ENCODE measurements around the gene GPR3.

The GPR3 gene

GRCh38 chr1:27392096-27392777 lies at the start of gene GPR3:
Gene GPR3, plus strand, starts transcription at chr1:27392622. Its CDS starts 1,177 bp downstream, at chr1:27393799.
- peak; percentile 97 for DNase-seq

- DNase-seq = peak; percentile 89
These were observed 49.4 kb upstream of the GPR3 start for GRCh38 chr1:27342778-27343638.

- no peak for DNase-seq
These were observed 48.8 kb upstream of the GPR3 start for GRCh38 chr1:27343639-27344025.

- no peak for DNase-seq
These were observed 47.1 kb upstream of the GPR3 start for GRCh38 chr1:27345272-27345671.

GRCh38 chr1:27346357-27346756 lies 46.1 kb upstream of the GPR3 start:
- DNase-seq = no peak

GRCh38 chr1:27346991-27347624 lies 45.3 kb upstream of the GPR3 start:
- DNase-seq = no peak

- peak; percentile 95 for DNase-seq
These were observed 43.3 kb upstream of the GPR3 start for GRCh38 chr1:27348861-27349783.

GRCh38 chr1:27349784-27350662 lies 42.4 kb upstream of the GPR3 start:
- peak; percentile 97 for DNase-seq

- peak; percentile 89 for DNase-seq
These were observed 41.5 kb upstream of the GPR3 start for GRCh38 chr1:27350663-27351540.

GRCh38 chr1:27351541-27352107 lies 40.8 kb upstream of the GPR3 start:
- DNase-seq = no peak

- no peak for DNase-seq
These were observed 39.3 kb upstream of the GPR3 start for GRCh38 chr1:27353166-27353565.

- DNase-seq = no peak
These were observed 38.8 kb upstream of the GPR3 start for GRCh38 chr1:27353629-27354028.

GRCh38 chr1:27355683-27356082 lies 36.7 kb upstream of the GPR3 start:
- no peak for DNase-seq

- DNase-seq = no peak
These were observed 36.2 kb upstream of the GPR3 start for GRCh38 chr1:27356277-27356618.

GRCh38 chr1:27356619-27357280 lies 35.7 kb upstream of the GPR3 start:
- DNase-seq = no peak

- DNase-seq = peak; percentile 82
These were observed 35.0 kb upstream of the GPR3 start for GRCh38 chr1:27357281-27358037.

- DNase-seq = no peak
These were observed 34.1 kb upstream of the GPR3 start for GRCh38 chr1:27358038-27358927.

GRCh38 chr1:27358928-27359313 lies 33.5 kb upstream of the GPR3 start:
- DNase-seq = no peak
